TTC549 (cell line): ENCODE data around the gene FAHD2A.
"Not testable (repeated sequence)": the region's sequence is repeated elsewhere in the genome, so short reads cannot be mapped to it uniquely, and the experiment has no call there.

Source experiments
- FAIRE-seq: peaks from 2 replicates; lab custom pipeline; 2012; peaks lifted over from hg19 to GRCh38; lab: Jason Lieb, UNC

The FAHD2A gene

GRCh38 chr2:95402370-95403203, at the start of gene FAHD2A:
FAHD2A (plus strand) TSS chr2:95402708; CDS start chr2:95405559, 2,851 bp downstream.
- FAIRE-seq, result no peak

- FAIRE-seq, result no peak
These were observed 49.4 kb upstream of the FAHD2A start for GRCh38 chr2:95353055-95353575.

DNA sequence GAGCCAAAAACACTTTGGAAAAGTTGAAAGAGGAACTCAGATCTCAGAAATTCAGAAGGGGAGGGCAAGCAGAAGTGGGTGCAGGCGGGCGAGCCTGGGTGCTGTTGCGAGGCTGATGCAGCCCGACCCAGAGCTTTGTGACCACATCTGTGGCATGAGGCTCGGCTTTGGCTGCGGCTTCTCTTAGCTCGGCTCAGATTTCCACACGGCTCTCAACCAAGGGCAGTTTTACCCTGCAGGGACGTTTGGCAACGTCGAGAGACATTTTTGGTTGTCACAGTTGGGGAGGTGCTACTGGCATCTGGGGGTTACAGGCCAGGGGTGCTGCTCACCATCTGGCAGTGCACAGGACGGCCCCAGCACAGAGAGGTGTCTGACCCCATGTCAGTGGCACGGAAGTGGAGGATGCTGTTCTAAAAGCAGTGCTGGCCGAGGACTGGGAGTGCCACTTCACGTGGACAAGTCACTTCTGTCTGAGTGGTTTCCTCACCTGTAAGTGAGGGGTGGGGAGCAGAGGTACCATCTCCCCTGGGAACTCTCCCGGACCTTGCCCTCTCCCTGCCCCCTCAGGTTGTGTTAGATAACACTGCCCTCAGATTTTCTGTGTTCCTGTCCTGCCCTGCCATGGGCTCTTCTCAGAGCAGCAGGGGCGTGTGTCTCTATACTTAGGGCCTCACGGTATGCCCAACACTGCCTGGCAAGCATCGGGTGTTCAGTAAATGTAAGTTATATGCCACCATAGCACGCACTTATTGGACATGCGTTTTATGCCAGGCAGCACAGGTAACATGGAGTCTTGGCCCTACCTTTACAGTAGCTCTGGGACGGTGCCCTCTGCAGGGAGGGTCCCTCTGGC, 48.7 kb upstream of the FAHD2A start:
- FAIRE-seq, result no peak

- no peak for FAIRE-seq
These were observed 48.0 kb upstream of the FAHD2A start for GRCh38 chr2:95354469-95354901.

GRCh38 chr2:95354925-95355324, 47.6 kb upstream of the FAHD2A start:
- no peak for FAIRE-seq

GRCh38 chr2:95355486-95355885, 47.0 kb upstream of the FAHD2A start:
- FAIRE-seq, result not testable (repeated sequence)

DNA sequence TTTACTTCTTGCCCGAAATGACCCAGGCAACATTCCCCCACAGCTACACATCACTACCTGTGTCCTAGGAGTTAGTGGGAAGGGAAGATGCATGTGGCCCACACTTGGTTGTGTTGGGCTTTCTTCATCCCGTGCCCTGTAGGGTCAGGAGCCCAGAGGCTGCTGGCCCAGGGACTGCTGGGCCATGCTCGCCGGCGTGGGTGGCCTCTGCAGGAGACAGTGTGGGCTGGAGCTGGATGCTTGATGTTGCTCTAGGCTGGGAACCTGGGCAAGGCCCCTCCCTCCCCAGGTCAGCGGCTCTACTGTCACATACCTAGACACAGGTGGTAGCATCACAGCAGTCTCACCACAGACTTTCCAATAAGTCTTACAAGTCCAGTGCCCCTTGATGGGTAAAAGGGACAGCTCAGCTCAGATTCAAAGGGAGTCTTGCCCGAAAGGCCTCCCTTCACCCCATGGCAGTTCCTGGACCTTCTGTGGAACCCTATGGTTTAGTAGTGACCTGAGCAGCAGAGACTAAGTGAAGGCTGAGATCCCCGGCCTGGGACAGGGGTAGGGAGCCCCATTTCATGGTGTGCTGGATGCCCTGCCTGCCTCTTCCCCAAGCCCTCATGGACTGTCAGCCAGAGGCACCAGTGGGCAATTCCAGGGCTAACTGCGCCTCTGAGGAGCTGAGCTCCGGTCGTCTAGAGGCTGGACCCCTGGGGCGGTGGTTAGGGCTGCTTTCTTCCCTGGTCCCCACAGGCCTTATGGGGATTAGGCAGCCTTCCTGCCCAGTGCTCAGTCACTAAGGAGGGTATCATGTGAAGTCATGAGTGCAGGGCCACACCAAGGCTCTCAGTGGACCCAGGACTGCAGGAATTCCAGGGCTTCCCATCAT, 45.4 kb upstream of the FAHD2A start:
- FAIRE-seq, result no peak

DNA sequence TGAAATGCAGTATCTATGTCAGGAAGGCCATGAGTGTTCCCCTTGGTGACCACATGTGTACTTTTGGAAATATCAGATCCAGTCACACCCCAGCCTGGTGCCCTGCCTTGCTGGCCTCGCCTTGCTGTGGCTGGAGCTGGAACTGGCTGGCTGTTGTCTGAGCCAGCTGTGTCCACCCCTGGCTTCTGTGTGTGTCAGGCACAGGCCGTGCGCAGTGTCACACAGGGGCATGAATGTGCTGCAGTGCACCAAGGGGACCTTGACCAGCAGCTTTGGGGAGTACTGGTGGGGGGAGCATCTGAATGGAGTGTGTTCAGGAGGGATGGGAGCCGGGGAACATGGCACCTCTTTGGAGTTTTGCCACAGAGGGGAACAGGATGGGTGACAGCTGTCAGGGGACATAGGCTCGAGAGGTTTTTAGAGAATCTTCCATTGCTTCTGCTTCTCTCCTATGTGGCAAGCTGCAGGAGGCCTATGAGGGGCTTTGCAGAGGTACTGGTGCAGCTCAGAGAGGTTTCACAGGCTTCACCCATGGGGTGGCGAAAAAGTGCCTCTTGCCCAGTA, 44.7 kb upstream of the FAHD2A start:
- no peak for FAIRE-seq

DNA sequence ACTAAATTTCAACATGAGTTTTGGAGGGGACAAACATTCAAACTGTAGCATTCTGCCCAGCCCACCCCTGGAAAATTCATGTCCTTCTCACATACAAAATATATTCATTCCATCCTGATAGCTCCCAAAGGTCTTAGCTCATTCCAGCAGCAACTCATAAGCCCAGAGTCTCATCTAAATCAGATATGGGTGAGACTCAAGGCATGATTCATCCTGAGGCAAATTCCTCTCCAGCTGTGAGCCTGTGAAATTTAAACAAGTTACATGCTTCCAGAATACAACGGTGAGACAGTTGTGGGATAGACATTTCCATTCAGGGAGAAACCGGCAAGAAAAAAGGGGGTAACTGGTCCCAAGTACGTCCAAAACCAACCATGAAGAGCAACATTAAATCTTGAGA, 43.5 kb upstream of the FAHD2A start:
- no peak for FAIRE-seq

GRCh38 chr2:95359501-95359930, 43.0 kb upstream of the FAHD2A start:
- no peak for FAIRE-seq

GRCh38 chr2:95361216-95361980, 41.1 kb upstream of the FAHD2A start:
- no peak for FAIRE-seq

DNA sequence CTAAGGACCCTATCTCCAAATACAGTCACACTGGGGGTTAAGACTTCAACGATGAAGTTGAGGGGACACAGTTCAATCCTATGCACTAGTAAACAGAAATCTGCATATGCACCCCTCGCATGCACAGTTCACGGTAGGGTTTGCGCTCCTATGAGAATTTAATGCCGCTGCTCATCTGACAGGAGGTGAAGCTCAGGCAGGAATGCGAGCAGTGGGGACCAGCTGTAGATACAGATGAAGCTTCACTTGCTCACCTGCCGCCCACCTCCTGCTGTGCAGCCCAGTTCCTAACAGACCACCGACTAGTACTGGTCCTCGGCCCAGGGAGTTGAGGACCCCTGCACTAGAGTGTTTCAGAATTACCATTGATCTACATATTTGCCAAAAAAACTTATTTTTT, 40.0 kb upstream of the FAHD2A start:
- no peak for FAIRE-seq

DNA sequence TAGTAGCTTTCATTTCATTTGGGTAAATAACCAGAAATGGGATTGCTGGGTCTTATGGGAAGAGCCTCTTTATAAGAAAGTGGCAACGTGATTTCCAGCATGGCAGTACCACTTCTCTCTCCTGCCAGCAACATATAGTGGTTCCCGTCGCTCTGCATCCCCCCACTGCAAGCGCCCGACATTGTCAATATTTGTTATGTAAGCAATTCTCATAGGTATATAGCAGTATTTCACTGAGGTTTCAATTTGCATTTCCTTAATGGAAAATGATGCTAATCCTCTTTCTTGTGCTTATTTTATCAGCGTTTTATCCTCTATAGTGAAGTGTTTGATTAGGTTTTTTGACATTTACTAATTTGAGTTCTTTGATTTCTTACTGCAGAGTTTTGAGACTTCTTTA, 36.0 kb upstream of the FAHD2A start:
- FAIRE-seq, result no peak

DNA sequence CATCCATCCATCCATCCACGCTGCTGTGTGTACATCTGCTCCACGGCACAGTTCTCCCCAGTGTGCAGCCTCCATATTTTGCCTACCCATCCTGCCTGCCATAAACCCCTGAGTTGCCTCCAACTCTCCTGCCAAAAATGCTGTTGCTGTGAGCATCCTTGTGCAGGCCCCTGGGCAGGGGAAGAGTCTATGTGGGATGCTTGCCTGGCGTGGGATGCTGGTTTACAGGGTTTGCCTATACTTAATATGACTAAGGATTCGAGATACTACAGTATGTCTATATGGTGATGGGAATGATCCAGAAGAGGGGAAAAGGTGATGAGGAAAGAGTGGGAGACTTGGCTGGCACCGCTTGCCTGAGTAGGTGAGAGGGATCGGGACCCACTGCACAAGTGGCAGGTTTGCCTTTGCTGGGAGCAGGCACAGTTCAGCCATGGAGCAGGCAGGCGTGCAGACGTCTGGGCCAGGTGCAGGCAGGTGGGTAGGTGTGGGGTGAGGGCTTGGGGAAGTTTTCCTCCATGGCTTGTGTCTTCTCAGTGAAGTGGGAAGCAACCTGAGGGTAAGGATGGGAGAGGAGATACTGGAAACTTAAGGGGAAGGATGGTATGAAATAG, 30.2 kb upstream of the FAHD2A start:
- FAIRE-seq, result no peak

DNA sequence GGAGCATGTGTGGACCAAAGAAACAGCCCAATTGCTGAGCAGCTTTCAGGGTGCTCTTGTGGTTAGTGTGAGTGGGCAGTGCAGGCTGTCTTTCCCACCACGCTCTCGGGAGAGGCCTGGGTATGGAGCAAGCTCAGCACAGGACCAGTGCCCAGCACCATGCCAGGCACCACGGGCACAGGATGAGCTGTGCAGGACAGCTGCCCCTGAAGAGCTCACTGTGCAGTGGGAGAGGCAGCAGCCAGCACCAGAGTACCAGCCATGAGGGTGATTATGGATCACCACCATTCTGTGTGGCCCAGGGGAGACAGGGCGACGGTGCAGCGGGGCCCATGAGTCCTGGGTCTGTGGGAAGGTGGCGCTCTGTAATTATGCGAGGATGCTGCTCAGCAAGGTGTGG, 29.7 kb upstream of the FAHD2A start:
- no peak for FAIRE-seq

GRCh38 chr2:95374029-95374428, 28.5 kb upstream of the FAHD2A start:
- FAIRE-seq, result no peak

DNA sequence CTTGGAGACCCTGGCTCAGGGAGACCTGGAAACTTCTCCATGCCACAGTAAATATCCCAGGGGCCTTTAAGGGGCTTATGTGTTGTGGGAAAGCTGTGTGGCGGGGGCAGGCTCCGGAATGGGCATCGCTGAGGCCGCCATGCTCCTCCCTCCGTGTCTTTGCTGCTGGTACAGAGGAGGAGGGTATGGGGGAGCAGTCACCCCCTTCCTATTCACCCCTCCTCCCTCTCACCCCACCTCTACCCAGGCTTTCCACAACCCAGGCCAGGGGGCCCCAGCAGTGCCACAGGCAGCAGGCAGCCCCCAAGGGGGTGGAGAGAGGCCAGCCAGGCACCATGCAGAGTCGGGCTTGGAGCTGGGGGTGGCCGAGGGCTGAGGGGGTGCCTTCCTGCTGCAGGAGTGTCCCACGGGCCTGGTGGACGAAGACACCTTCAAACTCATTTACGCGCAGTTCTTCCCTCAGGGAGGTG, 28.0 kb upstream of the FAHD2A start:
- FAIRE-seq, result no peak

DNA sequence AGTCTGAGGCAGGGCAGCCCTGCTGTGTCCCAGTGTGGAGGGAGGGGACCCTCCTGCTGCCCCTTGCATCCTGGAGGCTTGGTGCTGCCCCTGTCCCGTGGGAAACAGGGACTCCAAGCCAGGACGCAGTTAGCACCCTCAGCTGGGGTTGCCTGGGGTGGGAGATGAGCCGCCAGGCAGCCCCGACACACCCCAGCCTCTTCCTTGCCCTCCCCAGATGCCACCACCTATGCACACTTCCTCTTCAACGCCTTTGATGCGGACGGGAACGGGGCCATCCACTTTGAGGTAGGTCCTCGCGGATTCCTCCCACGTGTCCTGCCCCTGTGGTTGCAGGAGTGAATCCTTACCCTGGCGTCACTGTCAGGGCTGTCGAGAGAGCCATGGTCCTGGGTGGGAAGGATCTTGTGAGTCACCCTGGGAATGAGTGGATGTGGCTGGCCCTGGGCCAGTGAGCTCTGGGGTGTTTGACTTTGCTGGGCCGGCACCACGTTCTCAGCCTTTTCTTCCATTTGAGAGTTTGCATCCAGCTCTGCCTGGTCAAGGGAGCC, 27.5 kb upstream of the FAHD2A start:
- no peak for FAIRE-seq

- no peak for FAIRE-seq
These were observed 26.9 kb upstream of the FAHD2A start for GRCh38 chr2:95375532-95376150.
